ENCODE data around the gene PUSL1. TPM values are rescaled to one million over a fixed set of nuclear protein-coding genes. Genes with fewer than 3 reads are reported as not detected.

Gene PUSL1
- total and polyA plus RNA-seq, 2 of the 13 experiments (the other 11 are each of a cell fraction or from before 2014, with no cell fraction given), result 8.3 to 22.2 TPM

- TF ChIP-seq, protein P1, sequence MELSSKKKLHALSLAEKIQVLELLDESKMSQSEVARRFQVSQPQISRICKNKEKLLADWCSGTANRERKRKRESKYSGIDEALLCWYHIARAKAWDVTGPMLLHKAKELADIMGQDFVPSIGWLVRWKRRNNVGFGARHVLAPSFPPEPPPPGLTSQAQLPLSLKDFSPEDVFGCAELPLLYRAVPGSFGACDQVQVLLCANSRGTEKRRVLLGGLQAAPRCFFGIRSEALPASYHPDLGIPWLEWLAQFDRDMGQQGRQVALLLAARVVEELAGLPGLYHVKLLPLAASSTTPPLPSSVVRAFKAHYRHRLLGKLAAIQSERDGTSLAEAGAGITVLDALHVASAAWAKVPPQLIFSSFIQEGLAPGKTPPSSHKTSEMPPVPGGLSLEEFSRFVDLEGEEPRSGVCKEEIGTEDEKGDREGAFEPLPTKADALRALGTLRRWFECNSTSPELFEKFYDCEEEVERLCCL (CRISPR knock-in tag; IDR thresholded peaks at IDR 0.05; ENCODE audit: borderline replicate concordance), result peak; percentile 85; the same call in 1 of the 2 replicates
- peak; percentile 78 for TF ChIP-seq BORCS8-MEF2B (CRISPR knock-in tag; IDR thresholded peaks at IDR 0.05)
- no peak for TF ChIP-seq MAFF (IDR thresholded peaks at IDR 0.05; ENCODE audit: low read depth, low read length)
- no peak for TF ChIP-seq ZNF780A (CRISPR knock-in tag; IDR thresholded peaks at IDR 0.05)
- no peak for TF ChIP-seq ZNF550 (CRISPR knock-in tag; IDR thresholded peaks at IDR 0.05; ENCODE audit: borderline replicate concordance)
- no peak for TF ChIP-seq REXO4 (CRISPR knock-in tag; IDR thresholded peaks at IDR 0.05; ENCODE audit: borderline replicate concordance)
- TF ChIP-seq, protein P2, sequence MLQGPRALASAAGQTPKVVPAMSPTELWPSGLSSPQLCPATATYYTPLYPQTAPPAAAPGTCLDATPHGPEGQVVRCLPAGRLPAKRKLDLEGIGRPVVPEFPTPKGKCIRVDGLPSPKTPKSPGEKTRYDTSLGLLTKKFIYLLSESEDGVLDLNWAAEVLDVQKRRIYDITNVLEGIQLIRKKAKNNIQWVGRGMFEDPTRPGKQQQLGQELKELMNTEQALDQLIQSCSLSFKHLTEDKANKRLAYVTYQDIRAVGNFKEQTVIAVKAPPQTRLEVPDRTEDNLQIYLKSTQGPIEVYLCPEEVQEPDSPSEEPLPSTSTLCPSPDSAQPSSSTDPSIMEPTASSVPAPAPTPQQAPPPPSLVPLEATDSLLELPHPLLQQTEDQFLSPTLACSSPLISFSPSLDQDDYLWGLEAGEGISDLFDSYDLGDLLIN (CRISPR knock-in tag; IDR thresholded peaks at IDR 0.05; ENCODE audit: borderline replicate concordance), result no peak
- peak; percentile 74; the same call in 1 of the 2 replicates for TF ChIP-seq GPN1 (CRISPR knock-in tag; IDR thresholded peaks at IDR 0.05; ENCODE audit: borderline replicate concordance)
- no peak for TF ChIP-seq ZNF460 (CRISPR knock-in tag; IDR thresholded peaks at IDR 0.05; ENCODE audit: borderline replicate concordance)
- peak; percentile 47; the same call in 1 of the 2 replicates for TF ChIP-seq ZBTB43 (CRISPR knock-in tag; conservative IDR thresholded peaks at IDR 0.05)
- no peak for TF ChIP-seq TARDBP (CRISPR knock-in tag; IDR thresholded peaks at IDR 0.05)
- TF ChIP-seq, protein P3, sequence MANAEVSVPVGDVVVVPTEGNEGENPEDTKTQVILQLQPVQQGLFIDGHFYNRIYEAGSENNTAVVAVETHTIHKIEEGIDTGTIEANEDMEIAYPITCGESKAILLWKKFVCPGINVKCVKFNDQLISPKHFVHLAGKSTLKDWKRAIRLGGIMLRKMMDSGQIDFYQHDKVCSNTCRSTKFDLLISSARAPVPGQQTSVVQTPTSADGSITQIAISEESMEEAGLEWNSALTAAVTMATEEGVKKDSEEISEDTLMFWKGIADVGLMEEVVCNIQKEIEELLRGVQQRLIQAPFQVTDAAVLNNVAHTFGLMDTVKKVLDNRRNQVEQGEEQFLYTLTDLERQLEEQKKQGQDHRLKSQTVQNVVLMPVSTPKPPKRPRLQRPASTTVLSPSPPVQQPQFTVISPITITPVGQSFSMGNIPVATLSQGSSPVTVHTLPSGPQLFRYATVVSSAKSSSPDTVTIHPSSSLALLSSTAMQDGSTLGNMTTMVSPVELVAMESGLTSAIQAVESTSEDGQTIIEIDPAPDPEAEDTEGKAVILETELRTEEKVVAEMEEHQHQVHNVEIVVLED (CRISPR knock-in tag; IDR thresholded peaks at IDR 0.05; ENCODE audit: borderline replicate concordance), result no peak
- TF ChIP-seq ELF3 (CRISPR knock-in tag; IDR thresholded peaks at IDR 0.05), result no peak
- TF ChIP-seq ZNF713 (CRISPR knock-in tag; IDR thresholded peaks at IDR 0.05), result no peak
- no peak for TF ChIP-seq ZNF672 (CRISPR knock-in tag; IDR thresholded peaks at IDR 0.05)
- TF ChIP-seq PHF20 (CRISPR knock-in tag; IDR thresholded peaks at IDR 0.05), result no peak
- TF ChIP-seq KAT7 (CRISPR knock-in tag; IDR thresholded peaks at IDR 0.05; ENCODE audit: borderline replicate concordance), result no peak
- TF ChIP-seq, protein P4, sequence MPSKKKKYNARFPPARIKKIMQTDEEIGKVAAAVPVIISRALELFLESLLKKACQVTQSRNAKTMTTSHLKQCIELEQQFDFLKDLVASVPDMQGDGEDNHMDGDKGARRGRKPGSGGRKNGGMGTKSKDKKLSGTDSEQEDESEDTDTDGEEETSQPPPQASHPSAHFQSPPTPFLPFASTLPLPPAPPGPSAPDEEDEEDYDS (CRISPR knock-in tag; IDR thresholded peaks at IDR 0.05), result no peak
- TF ChIP-seq FOXP1 (IDR thresholded peaks at IDR 0.05), result no peak
- TF ChIP-seq FOXP1 (CRISPR knock-in tag; IDR thresholded peaks at IDR 0.05), result no peak
- TF ChIP-seq, protein P5, sequence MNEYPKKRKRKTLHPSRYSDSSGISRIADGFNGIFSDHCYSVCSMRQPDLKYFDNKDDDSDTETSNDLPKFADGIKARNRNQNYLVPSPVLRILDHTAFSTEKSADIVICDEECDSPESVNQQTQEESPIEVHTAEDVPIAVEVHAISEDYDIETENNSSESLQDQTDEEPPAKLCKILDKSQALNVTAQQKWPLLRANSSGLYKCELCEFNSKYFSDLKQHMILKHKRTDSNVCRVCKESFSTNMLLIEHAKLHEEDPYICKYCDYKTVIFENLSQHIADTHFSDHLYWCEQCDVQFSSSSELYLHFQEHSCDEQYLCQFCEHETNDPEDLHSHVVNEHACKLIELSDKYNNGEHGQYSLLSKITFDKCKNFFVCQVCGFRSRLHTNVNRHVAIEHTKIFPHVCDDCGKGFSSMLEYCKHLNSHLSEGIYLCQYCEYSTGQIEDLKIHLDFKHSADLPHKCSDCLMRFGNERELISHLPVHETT (CRISPR knock-in tag; conservative IDR thresholded peaks at IDR 0.05), result no peak
- no peak for TF ChIP-seq KDM3A (CRISPR knock-in tag; IDR thresholded peaks at IDR 0.05; ENCODE audit: low read depth)
- no peak for TF ChIP-seq SNAPC2 (CRISPR knock-in tag; IDR thresholded peaks at IDR 0.05)
- no peak for TF ChIP-seq ZNF891 (CRISPR knock-in tag; IDR thresholded peaks at IDR 0.05)
- TF ChIP-seq TOPORS (CRISPR knock-in tag; IDR thresholded peaks at IDR 0.05), result peak; percentile 55; the same call in 1 of the 2 replicates
These were observed 26.4 kb downstream of the PUSL1 start (continued) for GRCh38 chr1:1334835-1335234.

All from HepG2 (cell line).